Mesodermal cell (in vitro differentiated cells): ENCODE measurements around the gene TIMM9. TPM values are rescaled to one million over a fixed set of nuclear protein-coding genes. Genes with fewer than 3 reads are reported as not detected.

Experiments used
- H3K27ac ChIP-seq: 2 replicates; pipeline ENCODE4 v1.7.0; 2013; ENCODE audit warnings: mild to moderate bottlenecking, low read depth, low read length, moderate library complexity; ENCODE audit not compliant: severe bottlenecking
- H3K36me3 ChIP-seq: 2 replicates; pipeline ENCODE4 v1.7.1; 2013; ENCODE audit warnings: mild to moderate bottlenecking, low read length, moderate library complexity; ENCODE audit not compliant: control insufficient read depth, insufficient read depth
- H3K4me1 ChIP-seq: one replicate; pipeline ENCODE4 v1.7.1; 2013; ENCODE audit warnings: mild to moderate bottlenecking, low read length; ENCODE audit not compliant: insufficient read depth, control insufficient read depth, poor library complexity, severe bottlenecking
- H3K4me3 ChIP-seq: 2 replicates; pipeline ENCODE4 v1.7.0; 2013; ENCODE audit warnings: low read length, control low read depth, mild to moderate bottlenecking; ENCODE audit not compliant: insufficient read depth, poor library complexity, severe bottlenecking; ENCODE audit errors: extremely low read depth
- H3K9me3 ChIP-seq: 2 replicates; pipeline ENCODE4 v1.7.1; 2013; ENCODE audit warnings: mild to moderate bottlenecking, low read length, moderate library complexity; ENCODE audit not compliant: control insufficient read depth
- WGBS, 2 experiments: methylation state at CpG; one replicate each; pipeline ENCODE4 v1.1.5; 2013; ENCODE audit warnings: missing lambda C conversion rate in 2 of 2; ENCODE audit not compliant: insufficient coverage in 2 of 2; 5-methylcytosine and 5-hydroxymethylcytosine counted together
- polyA plus RNA-seq, 2 experiments: library from polyadenylated mRNA; stranded (reverse); fragments of 50-300 nt; gene quantifications; one replicate each; pipeline ENCODE4 v1.2.3, GENCODE V29; 2013

The TIMM9 gene, protein sequence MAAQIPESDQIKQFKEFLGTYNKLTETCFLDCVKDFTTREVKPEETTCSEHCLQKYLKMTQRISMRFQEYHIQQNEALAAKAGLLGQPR
- polyA plus RNA-seq (2013, experiment 1 of 2): 49.3 TPM
- 68.0 TPM for polyA plus RNA-seq (2013, experiment 2 of 2)

DNA sequence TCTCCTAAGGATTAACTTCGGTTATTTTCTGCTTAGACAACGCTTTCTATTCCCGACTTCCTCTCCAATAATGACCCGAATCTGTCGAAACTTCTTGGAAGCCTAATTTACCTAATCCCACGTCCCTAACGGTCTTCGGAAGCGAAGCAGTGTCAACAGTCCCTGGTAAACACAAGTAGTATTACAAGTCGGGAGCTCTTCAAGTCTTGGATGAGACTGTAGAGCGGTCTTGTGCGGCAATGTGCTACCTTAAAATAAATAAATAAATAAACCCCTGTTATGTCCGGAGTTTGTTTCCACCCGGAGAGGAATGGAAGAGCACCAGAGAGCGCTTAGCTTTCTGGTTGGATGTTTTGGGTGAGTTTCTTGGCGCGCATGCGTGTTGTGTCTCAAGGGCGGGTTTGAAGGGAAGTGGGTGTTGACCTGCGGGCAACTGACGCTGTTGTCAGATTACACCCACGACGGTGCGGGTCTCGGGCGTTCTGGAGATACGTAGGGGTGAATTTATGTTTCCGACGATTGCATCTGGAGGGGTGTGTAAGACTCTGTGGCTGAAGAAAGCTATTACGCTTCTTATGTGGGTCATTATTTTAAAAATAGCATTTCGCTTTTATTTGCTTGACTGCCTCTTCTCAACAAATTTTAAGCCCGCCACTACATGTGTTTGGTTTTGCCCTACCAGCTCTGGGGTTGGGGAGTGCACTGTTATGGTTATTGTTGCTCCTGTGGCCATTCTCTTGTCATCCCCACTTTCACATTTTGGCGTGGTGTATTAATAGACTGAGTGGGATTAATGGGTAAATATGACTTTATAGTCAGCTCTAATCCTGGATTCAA is at the start of gene TIMM9, which contains the start of gene KIAA0586:
TSS of gene TIMM9 (minus strand) at position 251 of the 837 bp plus-strand sequence. CDS start 15,586 bp downstream, outside the sequence.
TSS of gene KIAA0586 (plus strand) at position 439 of the 837 bp plus-strand sequence. CDS start 546 bp downstream, outside the sequence.
- H3K4me3 ChIP-seq: peak within 1 kb of the TSS; percentile 73
- peak within 1 kb of the TSS; percentile 89 for H3K27ac ChIP-seq
- WGBS, 2 experiments: 0% methylated on average over 17 to 21 of the region's 33 CpGs
- H3K4me1 ChIP-seq: no peaks in the 10 kb centered on the region
- H3K9me3 ChIP-seq: no peaks in the 10 kb centered on the region
- peaks cover 32% of the 10 kb centered on the region for H3K36me3 ChIP-seq

DNA sequence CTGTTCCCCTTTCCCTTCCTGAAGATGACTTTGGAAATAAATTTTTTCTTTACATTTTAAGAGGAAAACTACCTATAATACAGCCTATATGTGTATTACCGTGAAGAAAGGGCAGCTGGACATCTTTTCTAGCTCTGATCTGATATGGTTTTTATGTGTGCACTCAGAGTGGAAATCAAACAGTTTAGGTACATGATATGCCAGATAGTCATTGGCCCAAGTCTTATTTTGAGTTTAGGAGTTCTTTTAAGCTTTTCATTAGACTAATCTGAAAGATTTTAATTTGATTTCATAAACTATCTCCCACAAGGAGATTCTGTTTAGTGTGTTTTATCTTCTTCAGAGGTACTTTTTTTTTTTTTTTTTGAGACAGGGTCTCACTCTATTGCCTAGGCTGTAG is 49.0 kb upstream of the TIMM9 start:
- no peak overlapping the region for H3K4me3 ChIP-seq
- H3K27ac ChIP-seq: no peak overlapping the region
- no CpG with 5 or more reads among the region's 1 CpG for WGBS, 2 experiments
- no peaks in the 10 kb centered on the region for H3K4me1 ChIP-seq
- H3K36me3 ChIP-seq: peaks cover 37% of the 10 kb centered on the region
- H3K9me3 ChIP-seq: no peaks in the 10 kb centered on the region

DNA sequence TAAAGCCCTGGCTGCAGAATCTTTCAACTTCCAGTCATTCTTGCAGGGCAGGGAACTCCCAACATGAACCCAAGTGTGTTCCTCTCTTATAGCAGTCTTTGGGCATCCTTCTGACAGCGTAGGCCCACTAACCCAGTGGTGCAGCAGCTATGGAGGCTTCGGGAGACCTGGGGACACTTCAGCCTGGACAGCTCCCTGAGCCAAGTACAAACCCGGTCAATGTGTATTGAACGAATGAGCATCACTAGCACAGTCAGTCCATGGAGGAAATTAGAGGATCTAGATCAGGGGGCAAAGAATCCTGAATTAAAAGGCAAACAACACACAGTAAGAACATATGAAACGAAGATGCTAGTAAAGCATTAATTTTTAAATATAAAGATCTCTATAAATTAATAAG is 42.0 kb upstream of the TIMM9 start:
- Histone ChIP-seq H3K36me3 (peaks cover 45% of the 10 kb centered on the region), H3K27ac (no peak overlapping the region), H3K9me3 (no peaks in the 10 kb centered on the region), H3K4me3 (no peak overlapping the region), H3K4me1 (no peaks in the 10 kb centered on the region)
- WGBS, 2 experiments: 94 to 96% methylated on average over 3 of the region's 5 CpGs

DNA sequence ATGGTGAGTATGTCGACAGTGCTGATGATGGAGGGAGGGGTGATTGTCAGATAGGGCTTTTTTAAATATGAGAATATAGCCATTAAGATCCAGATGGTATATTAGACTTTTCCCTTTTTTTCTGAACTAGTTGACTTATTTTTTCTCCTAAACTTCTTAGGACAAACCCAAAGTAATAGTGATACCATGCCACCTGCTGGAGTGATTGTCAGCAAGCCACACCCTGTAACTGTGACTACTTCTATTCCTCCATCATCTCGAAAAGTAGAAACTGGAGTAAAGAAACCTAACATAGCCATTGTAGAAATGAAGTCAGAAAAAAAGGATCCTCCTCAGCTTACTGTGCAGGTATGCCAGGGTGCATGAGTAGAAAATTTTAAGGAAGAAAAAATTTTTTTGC is 40.2 kb upstream of the TIMM9 start:
- Histone ChIP-seq H3K9me3 (no peaks in the 10 kb centered on the region), H3K36me3 (peaks cover 46% of the 10 kb centered on the region), H3K4me3 (no peak overlapping the region), H3K4me1 (no peaks in the 10 kb centered on the region), H3K27ac (no peak overlapping the region)
- WGBS, 2 experiments: no CpG with 5 or more reads among the region's 2 CpGs

DNA sequence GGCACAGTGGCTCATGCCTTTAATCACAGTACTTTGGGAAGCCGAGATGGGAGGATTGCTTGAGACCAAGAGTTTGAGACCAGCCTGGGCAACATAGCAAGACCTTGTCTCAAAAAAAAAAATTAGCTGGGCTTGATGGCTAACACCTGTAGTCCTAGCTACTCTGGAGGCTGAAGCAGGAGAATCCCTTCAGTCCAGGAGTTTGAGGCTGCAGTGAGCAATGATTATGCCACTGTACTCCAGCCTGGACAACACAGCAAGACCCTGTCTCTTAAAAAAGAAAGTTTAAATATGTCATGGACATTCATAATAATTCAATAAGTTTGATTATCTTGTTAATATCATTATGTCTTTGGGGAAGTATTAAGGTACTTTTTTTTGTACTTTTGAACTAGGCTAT is 39.1 kb upstream of the TIMM9 start:
- no peaks in the 10 kb centered on the region for H3K9me3 ChIP-seq
- WGBS, 2 experiments: 86 to 100% methylated on average over 1 of the region's 1 CpG
- no peaks in the 10 kb centered on the region for H3K4me1 ChIP-seq
- no peak overlapping the region for H3K4me3 ChIP-seq
- peaks cover 50% of the 10 kb centered on the region for H3K36me3 ChIP-seq
- H3K27ac ChIP-seq: no peak overlapping the region

DNA sequence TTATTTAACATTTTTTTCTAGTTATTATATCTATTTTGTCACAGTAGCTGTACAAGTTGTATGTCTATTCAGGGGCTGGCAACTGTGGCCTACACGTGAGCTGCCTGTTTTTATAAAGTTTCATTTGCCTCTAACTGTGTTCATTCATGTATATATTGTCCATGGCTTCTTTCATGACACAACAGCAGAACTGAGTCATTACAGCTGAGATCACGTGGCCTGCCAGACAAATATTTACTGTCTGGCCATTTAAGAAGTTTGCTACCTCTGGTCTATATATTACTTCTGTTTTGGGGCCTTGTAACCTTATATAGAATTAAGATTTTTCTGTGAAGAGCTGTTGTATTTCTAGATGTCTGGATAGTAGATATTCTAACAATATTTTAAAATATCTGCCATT is 38.1 kb upstream of the TIMM9 start:
- Histone ChIP-seq H3K4me1 (no peaks in the 10 kb centered on the region), H3K27ac (no peak overlapping the region), H3K36me3 (peaks cover 56% of the 10 kb centered on the region), H3K4me3 (no peak overlapping the region), H3K9me3 (no peaks in the 10 kb centered on the region)
- WGBS, 2 experiments: no CpG with 5 or more reads among the region's 2 CpGs

DNA sequence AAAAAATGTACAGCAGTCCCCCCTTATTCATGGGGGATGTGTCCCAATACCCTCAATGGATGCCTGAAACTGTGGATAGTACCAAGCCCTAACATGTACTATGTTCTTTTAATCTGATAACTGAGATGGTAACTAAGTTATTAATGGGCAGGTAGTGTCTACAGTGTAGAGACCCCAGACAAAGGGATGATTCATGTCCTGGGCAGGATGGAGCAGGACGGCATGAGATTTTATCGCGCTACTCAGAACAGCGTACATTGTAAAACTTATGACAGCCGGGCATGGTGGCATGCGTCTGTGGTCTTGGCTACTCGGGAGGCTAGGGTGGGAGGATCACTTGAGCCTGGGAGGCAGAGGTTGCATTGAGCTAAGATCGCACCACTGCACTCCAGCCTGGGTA is 37.3 kb upstream of the TIMM9 start:
- Histone ChIP-seq H3K27ac (no peak overlapping the region), H3K4me3 (no peak overlapping the region), H3K36me3 (peaks cover 56% of the 10 kb centered on the region), H3K9me3 (no peaks in the 10 kb centered on the region), H3K4me1 (no peaks in the 10 kb centered on the region)
- WGBS, 2 experiments: 96 to 100% methylated on average over 4 to 7 of the region's 8 CpGs

DNA sequence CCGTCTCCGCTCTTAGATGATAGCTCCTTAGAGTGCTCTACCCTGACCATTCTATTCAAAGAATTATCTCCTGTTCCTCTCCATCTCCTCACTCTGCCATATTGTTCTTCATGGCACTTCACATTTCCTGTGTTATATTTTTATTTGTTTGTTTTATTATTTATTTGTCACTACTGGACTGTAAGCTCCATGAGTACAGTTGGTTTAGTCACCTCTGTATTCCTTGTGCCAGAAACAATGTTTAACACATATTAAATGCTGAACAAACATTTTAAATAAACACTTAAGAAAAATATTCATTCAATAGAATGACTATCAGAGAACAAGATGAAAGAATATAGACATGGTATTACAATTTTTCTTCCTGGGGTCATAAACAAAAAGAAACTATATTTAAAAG is 35.8 kb upstream of the TIMM9 start:
- H3K4me3 ChIP-seq: no peak overlapping the region
- H3K27ac ChIP-seq: no peak overlapping the region
- WGBS, 2 experiments: 100% methylated on average over 1 to 2 of the region's 2 CpGs
- peaks cover 45% of the 10 kb centered on the region for H3K36me3 ChIP-seq
- no peaks in the 10 kb centered on the region for H3K4me1 ChIP-seq
- no peaks in the 10 kb centered on the region for H3K9me3 ChIP-seq

DNA sequence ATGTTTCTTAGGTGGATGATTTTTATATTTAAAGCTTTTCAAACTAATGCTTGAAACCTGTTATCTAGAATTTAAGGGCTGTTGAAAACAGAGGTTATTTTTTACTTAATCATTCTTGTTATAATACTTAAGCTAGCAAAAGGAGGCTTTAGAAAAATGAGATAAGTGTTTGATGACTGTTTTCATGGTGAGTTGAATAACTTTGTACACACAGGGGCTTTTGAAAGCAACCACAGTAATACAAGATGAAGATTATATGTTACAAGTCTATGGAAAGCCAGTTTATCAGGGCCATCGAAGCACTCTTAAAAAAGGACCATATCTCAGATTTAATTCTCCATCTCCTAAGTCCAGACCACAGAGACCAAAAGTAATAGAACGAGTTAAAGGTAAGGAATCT is 33.4 kb upstream of the TIMM9 start:
- H3K36me3 ChIP-seq: peaks cover 41% of the 10 kb centered on the region
- no peaks in the 10 kb centered on the region for H3K9me3 ChIP-seq
- WGBS, 2 experiments: no CpG with 5 or more reads among the region's 2 CpGs
- no peaks in the 10 kb centered on the region for H3K4me1 ChIP-seq
- no peak overlapping the region for H3K27ac ChIP-seq
- H3K4me3 ChIP-seq: no peak overlapping the region

DNA sequence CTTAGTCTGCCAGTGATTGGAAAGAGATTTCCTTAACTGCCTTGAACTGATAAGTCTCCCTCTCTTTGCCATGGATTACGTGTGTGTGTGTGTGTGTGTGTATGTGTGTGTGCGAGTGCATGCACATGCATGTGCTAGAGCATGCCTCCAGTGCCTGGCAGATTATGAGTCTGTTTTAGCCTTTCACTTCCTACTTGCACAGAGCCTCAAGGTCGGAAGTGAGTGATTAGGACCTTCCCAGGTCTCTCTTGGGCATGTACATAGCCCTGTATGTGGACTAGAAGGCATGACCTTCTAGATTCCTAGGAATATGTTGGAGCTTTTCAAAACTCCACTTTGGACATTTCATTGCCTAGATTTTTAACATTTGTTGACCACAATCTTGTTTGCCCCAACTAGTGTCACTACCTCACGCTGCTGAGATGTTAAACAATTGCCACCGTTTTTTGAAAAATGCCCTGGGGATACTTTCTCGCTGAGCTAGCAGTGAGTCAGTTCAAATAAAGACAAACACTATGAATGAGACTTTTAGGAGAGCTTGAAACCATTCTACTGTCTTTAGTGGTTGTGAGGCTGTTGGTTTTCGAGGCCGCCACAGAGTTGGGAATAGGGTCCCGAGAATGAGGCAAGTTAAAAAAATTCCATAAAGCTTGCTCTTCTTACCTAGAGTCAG is 28.4 kb upstream of the TIMM9 start:
- H3K27ac ChIP-seq: peak overlapping the region; percentile 25

More for the DNA sequence above, 28.4 kb upstream of the TIMM9 start:
- WGBS, 2 experiments: 74 to 93% methylated on average over 3 to 5 of the region's 9 CpGs
- Histone ChIP-seq H3K4me3 (no peak overlapping the region), H3K36me3 (peaks cover 28% of the 10 kb centered on the region), H3K4me1 (no peaks in the 10 kb centered on the region), H3K9me3 (no peaks in the 10 kb centered on the region)
